G401 (cell line): ENCODE measurements around the gene CDHR2. TPM values are rescaled to one million over a fixed set of nuclear protein-coding genes. Genes with fewer than 3 reads are reported as not detected.

Source experiments
- DNase-seq: peaks from one replicate; pipeline ENCODE4 v3.0.0-alpha.2; 2015; ENCODE audit warnings: low spot score
- in situ Hi-C: cut with HindIII; loops from 2 replicates; pipeline ENCODE4 v1.10.0; 2016; ENCODE audit warnings: low sequenced_read_pairs, mixed read lengths
- total RNA-seq: library from RNA; depleted of rRNA; stranded (reverse); fragments of >200 nt; shearing (Covaris generic); gene quantifications from 2 replicates; pipeline ENCODE4 v1.2.3, GENCODE V29; 2014

Gene CDHR2
- total RNA-seq, 1 experiment from 2014 or later = not detected

- in situ Hi-C loops = no loop called here
- DNase-seq = no peak
Measured at GRCh38 chr5:176527246-176528222, 21.6 kb upstream of the CDHR2 start.

- in situ Hi-C loops = no loop called here
- DNase-seq = no peak
Measured at GRCh38 chr5:176528301-176528700, 20.8 kb upstream of the CDHR2 start.

- DNase-seq = no peak
- in situ Hi-C loops = no loop called here
Measured at GRCh38 chr5:176528761-176529115, 20.4 kb upstream of the CDHR2 start.

GRCh38 chr5:176529116-176529740, 19.9 kb upstream of the CDHR2 start:
- DNase-seq = no peak
- in situ Hi-C loops = no loop called here

GRCh38 chr5:176529741-176530141, 19.4 kb upstream of the CDHR2 start:
- in situ Hi-C loops = no loop called here
- DNase-seq = no peak

- in situ Hi-C loops = no loop called here
- no peak for DNase-seq
Measured at GRCh38 chr5:176530393-176530982, 18.7 kb upstream of the CDHR2 start.

GRCh38 chr5:176530983-176531901, 17.9 kb upstream of the CDHR2 start:
- in situ Hi-C loops = no loop called here
- peak; percentile 40 for DNase-seq

GRCh38 chr5:176531902-176532493, 17.1 kb upstream of the CDHR2 start:
- in situ Hi-C loops = no loop called here
- no peak for DNase-seq

GRCh38 chr5:176532795-176533194, 16.3 kb upstream of the CDHR2 start:
- no peak for DNase-seq
- in situ Hi-C loops = no loop called here

GRCh38 chr5:176533390-176533789, 15.8 kb upstream of the CDHR2 start:
- in situ Hi-C loops = no loop called here
- no peak for DNase-seq

- in situ Hi-C loops = no loop called here
- DNase-seq = peak; percentile 49
Measured at GRCh38 chr5:176533894-176534611, 15.1 kb upstream of the CDHR2 start.

- DNase-seq = peak; percentile 24
- in situ Hi-C loops = no loop called here
Measured at GRCh38 chr5:176534640-176535039, 14.5 kb upstream of the CDHR2 start.

- in situ Hi-C loops = no loop called here
- DNase-seq = no peak
Measured at GRCh38 chr5:176535101-176535663, 14.0 kb upstream of the CDHR2 start.

- peak; percentile 20 for DNase-seq
Measured at GRCh38 chr5:176535664-176536131, 13.4 kb upstream of the CDHR2 start.

GRCh38 chr5:176536132-176536901, 12.8 kb upstream of the CDHR2 start:
- peak; percentile 78 for DNase-seq
- in situ Hi-C loops = no loop called here

More at GRCh38 chr5:176535664-176536131, 13.4 kb upstream of the CDHR2 start:
- in situ Hi-C loops = no loop called here

GRCh38 chr5:176536902-176537553, 12.1 kb upstream of the CDHR2 start, which contains the start of gene RNF44:
Gene RNF44, minus strand, starts transcription at chr5:176537402. Its CDS starts 4,930 bp downstream, at chr5:176532472.
- peak; percentile 98 for DNase-seq

More at GRCh38 chr5:176536902-176537553, 12.1 kb upstream of the CDHR2 start, which contains the start of gene RNF44:
- in situ Hi-C loops = no loop called here
